Activated naive CD4-positive, alpha-beta T cell treated with anti-CD3 and anti-CD28 coated beads, Interleukin-2, amount 50 U/mL, for 72 hours (primary cell): ENCODE results near the gene FPR1. TPM values are rescaled to one million over a fixed set of nuclear protein-coding genes. Genes with fewer than 3 reads are reported as not detected.

Source experiments
- ATAC-seq, 2 donors: fragments of 150-1000 bp; cut with Tn5 transposase; 2 replicates each; pipeline ENCODE4 v1.10.0; 2021; ENCODE audit warnings: mild to moderate bottlenecking in 2 of 2, moderate library complexity in 2 of 2
- DNase-seq, 2 donors: peaks; one replicate each; pipeline ENCODE4 v3.0.0; 2021 to 2022; ENCODE audit warnings: low spot score in 2 of 2
- H3K27ac Mint-ChIP-seq, 2 donors: one replicate each; pipeline ENCODE4 v1.8.0; 2022; ENCODE audit warnings: mild to moderate bottlenecking in 2 of 2, mixed read lengths in 2 of 2
- H3K36me3 Mint-ChIP-seq, 2 donors: one replicate each; pipeline ENCODE4 v1.8.0; 2022; ENCODE audit warnings: mixed read lengths in 2 of 2
- H3K9me3 Mint-ChIP-seq, 2 donors: one replicate each; pipeline ENCODE4 v1.8.0; 2022; ENCODE audit warnings: mixed read lengths in 2 of 2
- total RNA-seq, 2 donors: library from RNA; stranded (reverse); gene quantifications; one replicate each; pipeline ENCODE4 v1.2.3, GENCODE V29; 2022

Gene FPR1
- total RNA-seq, 2 donors from 2014 or later, result not detected

- no peak overlapping the region for H3K27ac Mint-ChIP-seq
- H3K9me3 Mint-ChIP-seq, result peaks cover 3 to 5% of the 10 kb centered on the region in 2 donors
- no peaks in the 10 kb centered on the region for H3K36me3 Mint-ChIP-seq
- ATAC-seq (no peak), DNase-seq (no peak)
These were observed 27.1 kb downstream of the FPR1 start for GRCh38 chr19:51724543-51724942.

GRCh38 chr19:51722492-51722891 is 29.2 kb downstream of the FPR1 start:
- peaks cover 0 to 5% of the 10 kb centered on the region in 2 donors for H3K9me3 Mint-ChIP-seq
- no peak for DNase-seq

GRCh38 chr19:51721905-51722304 is 29.8 kb downstream of the FPR1 start:
- no peak overlapping the region for H3K27ac Mint-ChIP-seq
- ATAC-seq, result no peak
- DNase-seq, result no peak
- peaks cover 0 to 5% of the 10 kb centered on the region in 2 donors for H3K9me3 Mint-ChIP-seq
- peaks cover 5 to 7% of the 10 kb centered on the region in 2 donors for H3K36me3 Mint-ChIP-seq

More at GRCh38 chr19:51722492-51722891, 29.2 kb downstream of the FPR1 start:
- Mint-ChIP-seq H3K27ac (no peak overlapping the region), H3K36me3 (peaks cover 5 to 7% of the 10 kb centered on the region in 2 donors)
- ATAC-seq, result no peak

GRCh38 chr19:51719251-51719988 is 32.3 kb downstream of the FPR1 start:
- Mint-ChIP-seq H3K36me3 (peaks cover 5 to 7% of the 10 kb centered on the region in 2 donors), H3K9me3 (peaks cover 0 to 9% of the 10 kb centered on the region in 2 donors), H3K27ac (no peak overlapping the region)
- no peak for ATAC-seq
- DNase-seq, result no peak

- Mint-ChIP-seq H3K27ac (no peak overlapping the region), H3K9me3 (peaks cover 0 to 9% of the 10 kb centered on the region in 2 donors), H3K36me3 (peaks cover 5 to 7% of the 10 kb centered on the region in 2 donors)
- DNase-seq, result no peak
- ATAC-seq, result no peak
These were observed 34.8 kb downstream of the FPR1 start for GRCh38 chr19:51716925-51717324.

GRCh38 chr19:51715850-51716249 is 35.8 kb downstream of the FPR1 start:
- ATAC-seq, result no peak
- no peak for DNase-seq
- Mint-ChIP-seq H3K36me3 (peaks cover 5 to 7% of the 10 kb centered on the region in 2 donors), H3K27ac (no peak overlapping the region), H3K9me3 (peaks cover 0 to 9% of the 10 kb centered on the region in 2 donors)

- DNase-seq (no peak), ATAC-seq (no peak)
- peaks cover 5 to 14% of the 10 kb centered on the region in 2 donors for H3K9me3 Mint-ChIP-seq
- peaks cover 7 to 9% of the 10 kb centered on the region in 2 donors for H3K36me3 Mint-ChIP-seq
- no peak overlapping the region for H3K27ac Mint-ChIP-seq
These were observed 36.8 kb downstream of the FPR1 start for GRCh38 chr19:51714848-51715247.

- Mint-ChIP-seq H3K27ac (no peak overlapping the region), H3K9me3 (peaks cover 5 to 10% of the 10 kb centered on the region in 2 donors), H3K36me3 (peaks cover 2 to 6% of the 10 kb centered on the region in 2 donors)
- ATAC-seq (no peak), DNase-seq (no peak)
These were observed 38.1 kb downstream of the FPR1 start for GRCh38 chr19:51713319-51714285.

GRCh38 chr19:51712461-51713081 is 39.1 kb downstream of the FPR1 start:
- peaks cover 5 to 10% of the 10 kb centered on the region in 2 donors for H3K9me3 Mint-ChIP-seq
- no peak for DNase-seq

GRCh38 chr19:51711702-51712101 is 40.0 kb downstream of the FPR1 start:
- DNase-seq, result no peak
- Mint-ChIP-seq H3K27ac (no peak overlapping the region), H3K9me3 (peaks cover 5 to 10% of the 10 kb centered on the region in 2 donors), H3K36me3 (peaks cover 7 to 10% of the 10 kb centered on the region in 2 donors)
- ATAC-seq, result no peak

More at GRCh38 chr19:51712461-51713081, 39.1 kb downstream of the FPR1 start:
- Mint-ChIP-seq H3K36me3 (peaks cover 1 to 4% of the 10 kb centered on the region in 2 donors), H3K27ac (no peak overlapping the region)
- ATAC-seq, result peak in 1 of 2 donors; percentile 26

GRCh38 chr19:51710163-51710562 is 41.5 kb downstream of the FPR1 start:
- Mint-ChIP-seq H3K27ac (no peak overlapping the region), H3K9me3 (peaks cover 5 to 7% of the 10 kb centered on the region in 2 donors), H3K36me3 (peaks cover 20 to 25% of the 10 kb centered on the region in 2 donors)
- DNase-seq, result no peak
- ATAC-seq, result no peak

GRCh38 chr19:51709575-51709974 is 42.1 kb downstream of the FPR1 start:
- peaks cover 5% of the 10 kb centered on the region in 2 donors for H3K9me3 Mint-ChIP-seq
- H3K27ac Mint-ChIP-seq, result peak overlapping the region in 1 of 2 donors; percentile 51
- ATAC-seq, result no peak
- DNase-seq, result no peak
- H3K36me3 Mint-ChIP-seq, result peaks cover 24 to 31% of the 10 kb centered on the region in 2 donors

GRCh38 chr19:51708811-51709210 is 42.9 kb downstream of the FPR1 start:
- H3K27ac Mint-ChIP-seq, result no peak overlapping the region
- DNase-seq (no peak), ATAC-seq (no peak)
- H3K9me3 Mint-ChIP-seq, result peaks cover 5% of the 10 kb centered on the region in 2 donors
- peaks cover 29 to 36% of the 10 kb centered on the region in 2 donors for H3K36me3 Mint-ChIP-seq

GRCh38 chr19:51706885-51707284 is 44.8 kb downstream of the FPR1 start:
- DNase-seq (no peak), ATAC-seq (no peak)
- Mint-ChIP-seq H3K36me3 (peaks cover 29 to 48% of the 10 kb centered on the region in 2 donors), H3K27ac (peak overlapping the region in 1 of 2 donors; percentile 100), H3K9me3 (peaks cover 5% of the 10 kb centered on the region in 2 donors)

GRCh38 chr19:51706296-51706695 is 45.4 kb downstream of the FPR1 start:
- no peak for ATAC-seq

GRCh38 chr19:51704626-51705025 is 47.1 kb downstream of the FPR1 start:
- H3K36me3 Mint-ChIP-seq, result peaks cover 25 to 49% of the 10 kb centered on the region in 2 donors
- peaks cover 0 to under 1% of the 10 kb centered on the region in 2 donors for H3K9me3 Mint-ChIP-seq
- peak in 1 of 2 donors; percentile 1 for ATAC-seq
- no peak for DNase-seq
- peak overlapping the region; percentile 99 to 100 for H3K27ac Mint-ChIP-seq

More at GRCh38 chr19:51706296-51706695, 45.4 kb downstream of the FPR1 start:
- Mint-ChIP-seq H3K27ac (peak overlapping the region; percentile 86 to 100), H3K36me3 (peaks cover 29 to 49% of the 10 kb centered on the region in 2 donors), H3K9me3 (peaks cover 5% of the 10 kb centered on the region in 2 donors)
- no peak for DNase-seq
